KMS-11 (cell line): Measurements from ENCODE around the gene CEND1.

Experiments used
- H2AFZ ChIP-seq: fragments of 200-600 bp; sonication (generic); 2 replicates; pipeline ENCODE4 v1.6.1; 2016; ENCODE audit warnings: antibody characterized with exemption, mixed run types, low read depth
- H3K27ac ChIP-seq: fragments of 200-600 bp; sonication (generic); 2 replicates; pipeline ENCODE4 v1.6.1; 2016; ENCODE audit warnings: mild to moderate bottlenecking, mixed run types
- H3K27me3 ChIP-seq: fragments of 200-600 bp; sonication (generic); 2 replicates; pipeline ENCODE4 v1.6.1; 2017; ENCODE audit warnings: mild to moderate bottlenecking, low read depth, mixed run types, moderate library complexity; ENCODE audit not compliant: insufficient read depth
- H3K36me3 ChIP-seq: fragments of 200-600 bp; sonication (generic); 2 replicates; pipeline ENCODE4 v1.6.1; 2017; ENCODE audit warnings: mild to moderate bottlenecking, mixed run types; ENCODE audit not compliant: insufficient read depth
- H3K4me1 ChIP-seq: fragments of 200-600 bp; sonication (generic); 2 replicates; pipeline ENCODE4 v1.6.1; 2016; ENCODE audit warnings: mild to moderate bottlenecking, low read depth, mixed run types; ENCODE audit not compliant: poor library complexity, severe bottlenecking
- H3K4me2 ChIP-seq: fragments of 200-600 bp; sonication (generic); 2 replicates; pipeline ENCODE4 v1.7.0; 2016; ENCODE audit warnings: mild to moderate bottlenecking, mixed run types
- H3K4me3 ChIP-seq: fragments of 200-600 bp; sonication (generic); IDR thresholded peaks from 2 replicates; pipeline ENCODE4 v1.6.1; 2017; ENCODE audit warnings: low read depth, low read length, mixed read lengths; ENCODE audit not compliant: insufficient read depth
- H3K79me2 ChIP-seq: fragments of 200-600 bp; sonication (generic); 2 replicates; pipeline ENCODE4 v1.6.1; 2016; ENCODE audit warnings: low read depth, mixed run types; ENCODE audit not compliant: insufficient read depth
- H3K9ac ChIP-seq: fragments of 200-600 bp; sonication (generic); 2 replicates; pipeline ENCODE4 v1.6.1; 2016; ENCODE audit warnings: mild to moderate bottlenecking, mixed run types
- H4K20me1 ChIP-seq: fragments of 200-600 bp; sonication (generic); 2 replicates; pipeline ENCODE4 v1.6.1; 2016; ENCODE audit warnings: mild to moderate bottlenecking, mixed run types; ENCODE audit not compliant: insufficient read depth
- CTCF ChIP-seq: fragments of 200-600 bp; sonication (generic); conservative IDR thresholded peaks from 2 replicates; pipeline ENCODE4 v1.6.1; 2017; ENCODE audit warnings: low read depth, mild to moderate bottlenecking, antibody characterized with exemption, low read length, moderate library complexity, mixed read lengths

Gene CEND1

GRCh38 chr11:823441-824291 lies 33.8 kb upstream of the CEND1 start:
- Histone ChIP-seq H3K27me3 (peaks cover 6% of the 10 kb centered on the region; the same call in 1 of the 2 replicates), H3K36me3 (no peaks in the 10 kb centered on the region), H4K20me1 (no peaks in the 10 kb centered on the region), H3K4me3 (no peak overlapping the region), H2AFZ (no peak overlapping the region), H3K9ac (no peak overlapping the region), H3K4me2 (no peak overlapping the region), H3K4me1 (peaks cover 32% of the 10 kb centered on the region), H3K27ac (no peak overlapping the region), H3K79me2 (no peaks in the 10 kb centered on the region; the same call in 1 of the 2 replicates)
- no peak for TF ChIP-seq CTCF

DNA sequence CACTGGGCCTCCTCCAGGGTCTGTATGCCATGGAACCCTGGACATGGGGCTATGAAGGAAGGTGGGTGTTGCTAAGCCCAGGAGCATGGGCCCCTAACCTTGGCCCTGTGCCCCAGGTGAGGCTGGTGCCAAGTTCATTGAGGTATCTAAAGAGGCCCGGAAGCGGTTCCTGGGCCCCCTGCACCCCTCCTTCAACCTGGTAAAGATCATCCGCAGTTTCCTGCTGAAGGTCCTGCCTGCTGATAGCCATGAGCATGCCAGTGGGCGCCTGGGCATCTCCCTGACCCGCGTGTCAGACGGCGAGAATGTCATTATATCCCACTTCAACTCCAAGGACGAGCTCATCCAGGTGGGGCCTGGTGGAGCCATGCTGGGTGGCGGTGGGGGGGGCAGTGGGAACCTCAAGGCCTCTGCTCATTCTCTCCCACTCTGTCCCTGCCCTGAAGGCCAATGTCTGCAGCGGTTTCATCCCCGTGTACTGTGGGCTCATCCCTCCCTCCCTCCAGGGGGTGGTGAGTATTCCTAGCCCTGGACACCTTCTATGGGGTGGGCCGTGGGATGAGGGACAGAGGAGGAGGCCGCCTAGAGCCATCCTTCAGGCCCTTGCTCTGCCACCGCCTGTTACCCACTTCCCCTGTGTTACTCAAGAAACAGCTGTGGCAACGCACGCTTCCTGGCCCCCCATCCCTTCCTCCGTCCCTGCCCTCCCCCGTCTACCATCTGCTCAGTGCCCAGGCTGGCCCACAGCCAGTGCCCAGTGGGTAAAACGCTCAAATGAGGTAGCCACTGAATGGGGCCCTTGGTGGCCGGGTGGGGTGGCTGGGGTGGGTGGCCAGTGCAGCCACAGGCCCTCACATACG lies 31.9 kb upstream of the CEND1 start:
- H3K27me3 ChIP-seq = no peaks in the 10 kb centered on the region
- no peaks in the 10 kb centered on the region; the same call in 1 of the 2 replicates for H3K79me2 ChIP-seq
- H2AFZ ChIP-seq = no peak overlapping the region
- no peak overlapping the region for H3K27ac ChIP-seq
- no peaks in the 10 kb centered on the region for H4K20me1 ChIP-seq
- no peak overlapping the region for H3K4me3 ChIP-seq
- no peak overlapping the region for H3K9ac ChIP-seq
- H3K4me1 ChIP-seq = peaks cover 17% of the 10 kb centered on the region
- no peak overlapping the region; the same call in 1 of the 2 replicates for H3K4me2 ChIP-seq
- no peaks in the 10 kb centered on the region for H3K36me3 ChIP-seq
- TF ChIP-seq CTCF = no peak

DNA sequence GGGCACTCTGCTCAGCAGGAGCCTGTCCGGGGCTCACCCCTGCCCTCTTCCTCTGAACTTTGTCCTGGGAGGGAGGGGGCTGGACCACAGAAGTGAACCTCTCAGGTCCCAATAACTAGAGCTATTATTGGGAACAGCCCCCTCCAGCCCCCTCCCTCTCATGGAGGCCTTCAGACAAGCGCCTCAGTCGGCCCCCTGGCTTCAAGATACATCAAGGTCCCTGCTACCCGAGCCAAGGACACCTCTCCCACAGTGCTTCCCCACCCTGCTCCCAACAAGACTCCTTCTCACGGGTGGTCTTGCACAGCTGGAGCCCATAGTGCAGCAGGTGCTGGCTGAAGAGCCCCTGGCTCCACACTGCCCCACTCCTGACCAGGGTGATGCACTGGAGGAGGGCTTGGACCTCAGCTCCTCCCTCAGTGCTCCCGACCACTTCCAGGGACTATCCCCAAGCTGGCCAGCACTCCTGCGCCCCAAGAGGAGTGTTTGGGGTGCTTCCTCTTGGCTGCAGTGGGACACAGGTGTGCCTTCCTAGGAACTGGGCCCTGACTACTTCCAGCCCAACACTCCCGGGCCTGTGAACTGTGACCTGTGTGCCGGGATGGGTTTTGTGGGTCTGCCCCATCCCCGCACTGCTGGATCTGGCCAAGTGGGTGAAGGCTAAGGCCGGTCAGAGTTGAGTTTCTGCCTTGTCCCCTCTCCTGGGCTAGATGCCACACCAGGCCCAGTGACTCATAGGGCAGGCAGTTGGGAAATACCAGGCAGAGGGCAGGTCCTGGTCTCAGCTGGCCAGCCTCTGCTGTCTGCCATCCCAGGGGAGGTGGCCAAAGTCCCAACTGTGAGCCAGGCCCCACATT lies 31.0 kb upstream of the CEND1 start:
- no peaks in the 10 kb centered on the region for H4K20me1 ChIP-seq
- peaks cover 9% of the 10 kb centered on the region for H3K4me1 ChIP-seq
- H3K9ac ChIP-seq = peak overlapping the region; percentile 41; the same call in 1 of the 2 replicates
- H3K27ac ChIP-seq = no peak overlapping the region; the same call in 1 of the 2 replicates
- no peaks in the 10 kb centered on the region for H3K27me3 ChIP-seq
- no peak for TF ChIP-seq CTCF
- no peak overlapping the region for H2AFZ ChIP-seq
- H3K4me3 ChIP-seq = no peak overlapping the region
- H3K36me3 ChIP-seq = no peaks in the 10 kb centered on the region
- H3K79me2 ChIP-seq = no peaks in the 10 kb centered on the region; the same call in 1 of the 2 replicates
- peak overlapping the region; percentile 81 for H3K4me2 ChIP-seq
